ENCODE results near the gene AKAP17A. TPM values are rescaled to one million over a fixed set of nuclear protein-coding genes. Genes with fewer than 3 reads are reported as not detected.

AKAP17A gene, protein sequence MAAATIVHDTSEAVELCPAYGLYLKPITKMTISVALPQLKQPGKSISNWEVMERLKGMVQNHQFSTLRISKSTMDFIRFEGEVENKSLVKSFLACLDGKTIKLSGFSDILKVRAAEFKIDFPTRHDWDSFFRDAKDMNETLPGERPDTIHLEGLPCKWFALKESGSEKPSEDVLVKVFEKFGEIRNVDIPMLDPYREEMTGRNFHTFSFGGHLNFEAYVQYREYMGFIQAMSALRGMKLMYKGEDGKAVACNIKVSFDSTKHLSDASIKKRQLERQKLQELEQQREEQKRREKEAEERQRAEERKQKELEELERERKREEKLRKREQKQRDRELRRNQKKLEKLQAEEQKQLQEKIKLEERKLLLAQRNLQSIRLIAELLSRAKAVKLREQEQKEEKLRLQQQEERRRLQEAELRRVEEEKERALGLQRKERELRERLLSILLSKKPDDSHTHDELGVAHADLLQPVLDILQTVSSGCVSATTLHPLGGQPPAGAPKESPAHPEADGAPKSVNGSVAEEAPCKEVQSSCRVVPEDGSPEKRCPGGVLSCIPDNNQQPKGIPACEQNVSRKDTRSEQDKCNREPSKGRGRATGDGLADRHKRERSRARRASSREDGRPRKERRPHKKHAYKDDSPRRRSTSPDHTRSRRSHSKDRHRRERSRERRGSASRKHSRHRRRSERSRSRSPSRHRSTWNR
- 10 to 100 TPM; 21.4 to 24.6 (median 23.6) TPM for total RNA-seq (2021; fragmentation: NEBNext Ultra II Directional; extraction: Animal tissue kit (Norgen Biotek cat#: 25700))
- long read RNA-seq, partial matches to known transcripts: 7 of 7 reads
- long read RNA-seq, other reads (novel, unspliced or antisense): 0 of 7 reads

DNA sequence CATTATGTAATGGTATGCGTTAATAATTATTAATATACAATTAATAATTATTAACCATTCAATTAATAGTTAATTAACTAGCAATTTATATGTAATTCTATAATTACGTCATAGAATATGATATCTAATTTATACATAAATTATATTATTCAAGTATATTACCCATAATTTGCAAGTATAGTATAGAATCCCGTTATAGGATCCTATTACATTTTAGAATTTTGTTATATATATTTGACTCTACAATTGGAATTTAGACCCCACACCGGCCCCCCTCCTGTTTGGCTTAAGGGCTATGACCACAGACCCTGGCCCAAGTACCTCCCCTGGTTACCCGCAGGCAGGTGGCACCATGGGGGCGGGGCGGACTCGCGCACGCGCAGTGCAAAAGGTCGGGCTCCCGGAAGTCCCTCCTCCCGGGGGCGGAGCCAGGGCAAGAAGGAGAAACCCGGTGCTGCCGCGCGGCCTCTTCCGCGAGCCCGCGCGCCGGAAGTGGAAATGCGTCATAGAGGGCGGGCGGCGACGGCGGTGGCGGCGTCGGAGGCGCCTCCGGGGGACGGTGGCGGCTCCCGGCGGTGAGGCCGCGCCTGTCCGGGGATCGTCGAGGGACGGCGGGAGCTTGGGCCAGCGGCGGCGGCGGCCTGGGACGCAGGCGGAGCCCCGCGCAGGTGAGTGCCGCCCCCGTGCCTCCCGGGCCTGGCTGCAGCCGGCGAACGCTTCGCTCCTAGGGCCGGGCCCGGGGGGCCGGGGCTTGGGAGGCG, at the start of gene AKAP17A:
Gene AKAP17A, plus strand, starts transcription at position 503 of the 761 bp plus-strand sequence. CDS start 1,859 bp downstream, outside the sequence.
- Mint-ChIP-seq H3K4me1 (ENCODE audit: low read depth) (peaks cover 8% of the 10 kb centered on the region; the same call in 1 of the 2 replicates), H3K9me3 (no peaks in the 10 kb centered on the region)

DNA sequence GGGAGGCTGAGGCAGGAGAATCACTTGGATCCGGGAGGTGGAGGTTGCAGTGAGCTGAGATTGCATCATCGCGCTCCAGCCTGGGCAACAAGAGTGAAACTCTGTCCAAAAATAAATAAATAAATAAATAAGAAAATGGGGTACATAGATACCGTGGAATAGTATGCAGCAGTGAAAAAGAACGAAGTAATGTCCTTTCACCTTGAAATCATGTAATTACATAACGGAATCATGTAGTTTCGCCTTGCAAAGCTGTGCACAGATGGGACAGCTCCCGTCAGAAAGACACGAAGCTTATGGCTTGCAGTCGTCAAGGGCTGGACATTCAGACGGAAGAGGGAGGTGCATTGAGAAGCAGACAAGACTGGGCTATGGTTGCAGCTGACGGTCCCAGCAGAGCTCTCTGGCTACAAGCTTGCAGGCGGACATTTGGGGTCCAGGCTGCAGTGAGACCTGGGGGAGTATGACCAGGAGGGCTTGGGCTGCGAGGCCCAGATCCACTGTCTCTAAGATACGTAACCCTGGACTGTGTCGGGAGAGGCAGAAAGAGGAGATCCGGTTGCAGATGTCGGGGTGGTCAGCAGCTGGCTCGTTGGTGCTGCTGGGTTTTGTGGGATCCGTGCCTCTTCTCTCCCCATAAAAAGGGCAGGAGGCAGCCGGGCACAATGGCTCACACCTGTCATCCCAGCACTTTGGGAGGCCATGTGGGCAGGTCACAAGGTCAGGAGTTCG, 48.2 kb upstream of the AKAP17A start:
- Mint-ChIP-seq H3K27me3 (ENCODE audit: insufficient read depth) (peaks cover 11% of the 10 kb centered on the region), H3K4me1 (ENCODE audit: low read depth) (no peaks in the 10 kb centered on the region), H3K36me3 (ENCODE audit: low read depth) (no peaks in the 10 kb centered on the region), H3K27ac (no peak overlapping the region), H3K4me3 (no peak overlapping the region), H3K9me3 (peaks cover 6% of the 10 kb centered on the region; the same call in 1 of the 2 replicates)
- DNase-seq: no peak
- TF ChIP-seq, protein P1, sequence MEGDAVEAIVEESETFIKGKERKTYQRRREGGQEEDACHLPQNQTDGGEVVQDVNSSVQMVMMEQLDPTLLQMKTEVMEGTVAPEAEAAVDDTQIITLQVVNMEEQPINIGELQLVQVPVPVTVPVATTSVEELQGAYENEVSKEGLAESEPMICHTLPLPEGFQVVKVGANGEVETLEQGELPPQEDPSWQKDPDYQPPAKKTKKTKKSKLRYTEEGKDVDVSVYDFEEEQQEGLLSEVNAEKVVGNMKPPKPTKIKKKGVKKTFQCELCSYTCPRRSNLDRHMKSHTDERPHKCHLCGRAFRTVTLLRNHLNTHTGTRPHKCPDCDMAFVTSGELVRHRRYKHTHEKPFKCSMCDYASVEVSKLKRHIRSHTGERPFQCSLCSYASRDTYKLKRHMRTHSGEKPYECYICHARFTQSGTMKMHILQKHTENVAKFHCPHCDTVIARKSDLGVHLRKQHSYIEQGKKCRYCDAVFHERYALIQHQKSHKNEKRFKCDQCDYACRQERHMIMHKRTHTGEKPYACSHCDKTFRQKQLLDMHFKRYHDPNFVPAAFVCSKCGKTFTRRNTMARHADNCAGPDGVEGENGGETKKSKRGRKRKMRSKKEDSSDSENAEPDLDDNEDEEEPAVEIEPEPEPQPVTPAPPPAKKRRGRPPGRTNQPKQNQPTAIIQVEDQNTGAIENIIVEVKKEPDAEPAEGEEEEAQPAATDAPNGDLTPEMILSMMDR (IDR thresholded peaks at IDR 0.05): no peak

More for the DNA sequence above, at the start of gene AKAP17A:
- TF ChIP-seq, protein P1 (IDR thresholded peaks at IDR 0.05): no peak
- Mint-ChIP-seq H3K36me3 (ENCODE audit: low read depth) (peaks cover 9% of the 10 kb centered on the region), H3K4me3 (peak within 1 kb of the TSS; percentile 95), H3K27ac (peak within 1 kb of the TSS; percentile 95), H3K27me3 (ENCODE audit: insufficient read depth) (peaks cover 1% of the 10 kb centered on the region; the same call in 1 of the 2 replicates)
- peak; percentile 88 for DNase-seq

DNA sequence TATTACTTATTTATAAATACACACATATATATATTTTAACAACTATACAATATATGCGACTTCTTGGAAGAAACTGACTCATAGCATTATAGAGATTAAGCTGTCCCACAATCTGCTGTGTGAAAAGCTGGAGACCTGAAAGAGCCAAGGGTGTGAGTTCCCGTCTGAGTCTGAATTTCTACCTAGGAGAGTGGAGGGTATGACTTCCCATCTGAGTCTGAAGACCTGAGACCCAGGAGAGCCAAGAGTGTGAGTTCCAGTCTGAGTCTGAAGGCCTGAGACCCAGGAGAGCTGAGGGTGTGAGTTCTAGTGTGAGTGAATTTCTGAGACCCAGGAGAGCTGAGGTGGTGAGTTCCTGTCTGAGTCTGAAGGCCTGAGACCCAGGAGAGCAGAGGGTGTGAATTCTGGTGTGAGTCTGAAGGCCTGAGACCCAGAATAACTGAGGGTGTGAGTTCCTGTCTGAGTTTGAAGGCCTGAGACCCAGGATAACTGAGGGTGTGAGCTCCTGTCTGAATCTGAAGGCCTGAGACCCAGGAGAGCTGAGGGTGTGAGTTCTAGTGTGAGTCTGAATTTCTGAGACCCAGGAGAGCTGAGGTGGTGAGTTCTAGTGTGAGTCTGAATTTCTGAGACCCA, 45.5 kb upstream of the AKAP17A start:
- Mint-ChIP-seq H3K4me3 (no peak overlapping the region), H3K27me3 (ENCODE audit: insufficient read depth) (peaks cover 4% of the 10 kb centered on the region; the same call in 1 of the 2 replicates), H3K9me3 (peaks cover 14% of the 10 kb centered on the region; the same call in 1 of the 2 replicates), H3K36me3 (ENCODE audit: low read depth) (no peaks in the 10 kb centered on the region), H3K4me1 (ENCODE audit: low read depth) (no peaks in the 10 kb centered on the region), H3K27ac (no peak overlapping the region)
- TF ChIP-seq, protein P1 (IDR thresholded peaks at IDR 0.05): no peak
- no peak for DNase-seq

DNA sequence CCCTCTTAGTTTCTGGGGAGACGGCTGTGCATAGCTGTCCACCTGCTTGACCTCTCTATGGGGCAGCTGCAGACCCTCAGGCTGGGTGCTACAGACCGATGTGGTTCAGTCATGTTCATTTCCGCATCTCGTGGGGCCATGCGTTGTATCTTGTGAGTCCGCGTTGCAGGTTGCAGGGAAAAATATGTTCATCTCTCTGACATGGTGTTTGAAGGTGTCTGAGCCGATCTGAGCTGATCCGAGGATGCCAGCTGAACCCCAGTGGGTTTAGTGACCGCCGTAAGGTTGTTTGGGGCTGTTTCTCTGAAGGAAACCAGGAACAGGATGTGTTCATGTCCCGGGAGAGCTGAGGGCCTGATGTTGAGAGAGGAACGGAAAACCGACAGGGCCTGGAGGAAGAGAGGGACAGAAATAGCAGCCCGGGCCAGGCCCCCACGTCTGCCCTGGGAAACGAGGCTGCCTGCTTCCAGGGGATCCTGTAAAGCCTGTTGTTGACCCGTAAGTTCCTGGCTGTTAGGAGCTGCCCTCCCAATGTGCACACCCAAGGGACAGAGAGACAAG, 44.6 kb upstream of the AKAP17A start:
- no peak for DNase-seq
- Mint-ChIP-seq H3K9me3 (peaks cover 16% of the 10 kb centered on the region; the same call in 1 of the 2 replicates), H3K36me3 (ENCODE audit: low read depth) (no peaks in the 10 kb centered on the region), H3K27ac (no peak overlapping the region), H3K4me3 (no peak overlapping the region), H3K27me3 (ENCODE audit: insufficient read depth) (peaks cover 6% of the 10 kb centered on the region), H3K4me1 (ENCODE audit: low read depth) (no peaks in the 10 kb centered on the region)
- TF ChIP-seq, protein P1 (IDR thresholded peaks at IDR 0.05): no peak

Data from HFFc6 (cell line).